ENCODE results near the gene MICOS13. TPM values are rescaled to one million over a fixed set of nuclear protein-coding genes. Genes with fewer than 3 reads are reported as not detected.

MICOS13 gene
- total and polyA plus RNA-seq, 10 of the 15 experiments (the other 5 are each of a cell fraction or from before 2014, with no cell fraction given): 9.4 to 211 (median 51.3) TPM

DNA sequence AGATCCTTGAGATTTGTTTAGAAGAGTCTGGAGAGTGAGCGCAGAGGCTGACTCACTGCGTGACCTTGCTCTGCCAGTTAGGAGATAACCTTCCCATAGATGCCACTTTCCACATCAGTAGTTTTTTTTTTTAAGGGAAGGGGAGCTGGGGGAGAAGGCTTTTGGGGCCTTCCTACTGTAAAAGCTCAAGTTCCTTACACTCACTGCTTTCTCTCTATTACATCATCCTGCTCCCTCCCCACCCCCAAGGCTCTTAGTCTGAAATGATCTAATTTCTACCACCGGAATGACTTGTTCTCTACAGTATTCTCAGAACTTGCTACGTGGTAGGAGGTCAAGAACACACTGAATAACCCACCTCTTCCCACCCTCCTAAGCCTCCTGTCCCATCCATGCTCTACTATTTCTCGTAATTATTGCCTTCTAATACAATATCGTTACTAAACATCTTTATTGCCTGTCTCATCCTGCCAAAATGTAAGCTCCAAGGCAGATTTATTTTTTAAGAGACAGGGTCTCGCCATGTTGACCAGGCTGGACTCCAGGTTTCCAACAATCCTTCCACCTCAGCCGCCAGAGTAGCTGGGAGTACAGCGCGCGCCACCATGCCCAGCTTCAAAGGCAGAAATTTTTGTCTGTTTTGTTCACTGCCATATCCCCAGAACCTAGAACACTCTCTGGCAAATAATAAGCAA is 38.4 kb upstream of the MICOS13 start:
- Histone ChIP-seq H3K9ac (ENCODE audit: control insufficient read depth, insufficient read depth, low read length) (peak overlapping the region; percentile 98), H3K27ac (ENCODE audit: control insufficient read depth, insufficient read depth) (peak overlapping the region; percentile 91), H3K4me1 (ENCODE audit: control insufficient read depth, insufficient read depth, low read length) (peaks cover 4% of the 10 kb centered on the region), H3K4me2 (ENCODE audit: control insufficient read depth, insufficient read depth) (peak overlapping the region; percentile 76), H3K27me3 (replicated peaks in 1 of 2; ENCODE audit: control insufficient read depth in 2 of 2, insufficient read depth in 2 of 2, low read length in 1 of 2) (no peaks in the 10 kb centered on the region), H3K4me3 (peak overlapping the region; percentile 98), H3K36me3 (ENCODE audit: control insufficient read depth in 2 of 2, insufficient read depth in 2 of 2, low read length in 1 of 2) (peaks cover 4 to 12% of the 10 kb centered on the region in 2 experiments; a peak in 3 of 4 replicates), H2AFZ (ENCODE audit: control insufficient read depth, low read depth, low read length) (no peak overlapping the region), H3K79me2 (ENCODE audit: control insufficient read depth, insufficient read depth, low read length) (peaks cover 47% of the 10 kb centered on the region), H4K20me1 (ENCODE audit: control insufficient read depth, insufficient read depth) (0 out of 2 replicates have a peak, but pooled peaks cover 3% of the 10 kb centered on the region), H3K9me3 (replicated peaks; ENCODE audit: control insufficient read depth, insufficient read depth, low read length) (no peaks in the 10 kb centered on the region)
- ChIA-PET POLR2A (interaction anchor here (0.6 to 1.9 kb wide), 7 partner anchors 27 to 172 kb away, joined by 3 to 9 read pairs (median 4); no protein-coding TSS in a partner anchor), RAD21 (ENCODE audit: unreplicated experiment) (interaction anchor here (1.7 kb wide), 1 partner anchor 29 kb away, joined by 6 read pairs; the partner anchor contains the start of gene RPL36), CTCF (interaction anchor here (1.0 to 6.7 kb wide), 3 partner anchors 28 to 249 kb away, joined by 3 to 74 read pairs (median 3); partner anchors contain the start of gene RPL36), SMC1A (ENCODE audit: uncharacterized antibody, unreplicated experiment) (interaction anchor here (0.7 kb wide), 1 partner anchor 96 kb away, joined by 3 read pairs; the partner anchor contains the start of gene SAFB2)
- intact Hi-C loops (cut with micrococcal nuclease; ENCODE audit: unreplicated experiment): no loop called here
- 6% methylated on average over 11 of the region's 11 CpGs for WGBS (ENCODE audit: insufficient coverage, insufficient replicate concordance, low lambda C conversion rate, missing lambda C conversion rate)
- BruUV-seq (replicated peaks): TSS peak; percentile 94
- in situ Hi-C loops (cut with MboI): no loop called here
- ATAC-seq (peak; percentile 25), FAIRE-seq (no peak), DNase-seq (ENCODE audit: low read depth, low spot score) (peak; percentile 5)
- peak; percentile 94 for TF ChIP-seq ATF7 (IDR thresholded peaks at IDR 0.05; ENCODE audit: low read depth)
- TF ChIP-seq MYC (IDR thresholded peaks at IDR 0.05; ENCODE audit: insufficient read depth, insufficient read length, insufficient replicate concordance, low read length, severe bottlenecking): no peak
- TF ChIP-seq PML (IDR thresholded peaks at IDR 0.05; ENCODE audit: low read length): peak; percentile 75; the same call in 1 of the 2 replicates
- TF ChIP-seq, protein P1, sequence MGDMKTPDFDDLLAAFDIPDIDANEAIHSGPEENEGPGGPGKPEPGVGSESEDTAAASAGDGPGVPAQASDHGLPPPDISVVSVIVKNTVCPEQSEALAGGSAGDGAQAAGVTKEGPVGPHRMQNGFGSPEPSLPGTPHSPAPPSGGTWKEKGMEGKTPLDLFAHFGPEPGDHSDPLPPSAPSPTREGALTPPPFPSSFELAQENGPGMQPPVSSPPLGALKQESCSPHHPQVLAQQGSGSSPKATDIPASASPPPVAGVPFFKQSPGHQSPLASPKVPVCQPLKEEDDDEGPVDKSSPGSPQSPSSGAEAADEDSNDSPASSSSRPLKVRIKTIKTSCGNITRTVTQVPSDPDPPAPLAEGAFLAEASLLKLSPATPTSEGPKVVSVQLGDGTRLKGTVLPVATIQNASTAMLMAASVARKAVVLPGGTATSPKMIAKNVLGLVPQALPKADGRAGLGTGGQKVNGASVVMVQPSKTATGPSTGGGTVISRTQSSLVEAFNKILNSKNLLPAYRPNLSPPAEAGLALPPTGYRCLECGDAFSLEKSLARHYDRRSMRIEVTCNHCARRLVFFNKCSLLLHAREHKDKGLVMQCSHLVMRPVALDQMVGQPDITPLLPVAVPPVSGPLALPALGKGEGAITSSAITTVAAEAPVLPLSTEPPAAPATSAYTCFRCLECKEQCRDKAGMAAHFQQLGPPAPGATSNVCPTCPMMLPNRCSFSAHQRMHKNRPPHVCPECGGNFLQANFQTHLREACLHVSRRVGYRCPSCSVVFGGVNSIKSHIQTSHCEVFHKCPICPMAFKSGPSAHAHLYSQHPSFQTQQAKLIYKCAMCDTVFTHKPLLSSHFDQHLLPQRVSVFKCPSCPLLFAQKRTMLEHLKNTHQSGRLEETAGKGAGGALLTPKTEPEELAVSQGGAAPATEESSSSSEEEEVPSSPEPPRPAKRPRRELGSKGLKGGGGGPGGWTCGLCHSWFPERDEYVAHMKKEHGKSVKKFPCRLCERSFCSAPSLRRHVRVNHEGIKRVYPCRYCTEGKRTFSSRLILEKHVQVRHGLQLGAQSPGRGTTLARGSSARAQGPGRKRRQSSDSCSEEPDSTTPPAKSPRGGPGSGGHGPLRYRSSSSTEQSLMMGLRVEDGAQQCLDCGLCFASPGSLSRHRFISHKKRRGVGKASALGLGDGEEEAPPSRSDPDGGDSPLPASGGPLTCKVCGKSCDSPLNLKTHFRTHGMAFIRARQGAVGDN (IDR thresholded peaks at IDR 0.05): no peak
- TF ChIP-seq IRF4 (IDR thresholded peaks at IDR 0.05; ENCODE audit: low read depth, low read length): 0 out of 2 replicates have a peak, but pooled peaks have one; percentile 12
- TF ChIP-seq CREB1 (IDR thresholded peaks at IDR 0.05; ENCODE audit: low read depth): peak; percentile 87
- no peak for TF ChIP-seq NR2C2 (IDR thresholded peaks at IDR 0.05; ENCODE audit: borderline replicate concordance, control insufficient read depth, insufficient read length, low read depth)
- no peak for TF ChIP-seq ZSCAN29 (IDR thresholded peaks at IDR 0.05)
- no peak for TF ChIP-seq ZZZ3 (IDR thresholded peaks at IDR 0.05; ENCODE audit: control insufficient read depth, insufficient read length, low read depth)
- TF ChIP-seq, protein P2, sequence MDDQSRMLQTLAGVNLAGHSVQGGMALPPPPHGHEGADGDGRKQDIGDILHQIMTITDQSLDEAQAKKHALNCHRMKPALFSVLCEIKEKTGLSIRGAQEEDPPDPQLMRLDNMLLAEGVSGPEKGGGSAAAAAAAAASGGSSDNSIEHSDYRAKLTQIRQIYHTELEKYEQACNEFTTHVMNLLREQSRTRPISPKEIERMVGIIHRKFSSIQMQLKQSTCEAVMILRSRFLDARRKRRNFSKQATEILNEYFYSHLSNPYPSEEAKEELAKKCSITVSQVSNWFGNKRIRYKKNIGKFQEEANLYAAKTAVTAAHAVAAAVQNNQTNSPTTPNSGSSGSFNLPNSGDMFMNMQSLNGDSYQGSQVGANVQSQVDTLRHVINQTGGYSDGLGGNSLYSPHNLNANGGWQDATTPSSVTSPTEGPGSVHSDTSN (IDR thresholded peaks at IDR 0.05; ENCODE audit: insufficient replicate concordance, low read depth, low read length): no peak
- TF ChIP-seq, protein P3, sequence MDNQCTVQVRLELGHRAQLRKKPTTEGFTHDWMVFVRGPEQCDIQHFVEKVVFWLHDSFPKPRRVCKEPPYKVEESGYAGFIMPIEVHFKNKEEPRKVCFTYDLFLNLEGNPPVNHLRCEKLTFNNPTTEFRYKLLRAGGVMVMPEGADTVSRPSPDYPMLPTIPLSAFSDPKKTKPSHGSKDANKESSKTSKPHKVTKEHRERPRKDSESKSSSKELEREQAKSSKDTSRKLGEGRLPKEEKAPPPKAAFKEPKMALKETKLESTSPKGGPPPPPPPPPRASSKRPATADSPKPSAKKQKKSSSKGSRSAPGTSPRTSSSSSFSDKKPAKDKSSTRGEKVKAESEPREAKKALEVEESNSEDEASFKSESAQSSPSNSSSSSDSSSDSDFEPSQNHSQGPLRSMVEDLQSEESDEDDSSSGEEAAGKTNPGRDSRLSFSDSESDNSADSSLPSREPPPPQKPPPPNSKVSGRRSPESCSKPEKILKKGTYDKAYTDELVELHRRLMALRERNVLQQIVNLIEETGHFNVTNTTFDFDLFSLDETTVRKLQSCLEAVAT (IDR thresholded peaks at IDR 0.05): no peak
- no peak for TF ChIP-seq RAD21 (IDR thresholded peaks at IDR 0.05; ENCODE audit: insufficient read depth, low read depth, low read length)
- TF ChIP-seq FOXM1 (IDR thresholded peaks at IDR 0.05; ENCODE audit: low read depth, low read length): no peak
- TF ChIP-seq MXI1 (IDR thresholded peaks at IDR 0.05; ENCODE audit: low read depth, low read length): no peak
- peak; percentile 54; the same call in 1 of the 2 replicates for TF ChIP-seq NFIC (IDR thresholded peaks at IDR 0.05; ENCODE audit: low read depth, low read length)
- peak in 1 of 2 experiments; percentile 59; a peak in 1 of 4 replicates for TF ChIP-seq CEBPB (IDR thresholded peaks at IDR 0.05; ENCODE audit: borderline replicate concordance in 1 of 2, low read depth in 2 of 2, low read length in 2 of 2)

Data from GM12878 (cell line).